Measurements from ENCODE around the gene TMEM156.

TMEM156 gene

GRCh38 chr4:39054497-39054896 is 22.3 kb upstream of the TMEM156 start:
- H4K5ac ChIP-seq (ENCODE audit: low read length), result no peak overlapping the region
- H2BK120ac ChIP-seq (ENCODE audit: low read depth, low read length), result no peak overlapping the region
- H2BK15ac ChIP-seq (replicated peaks; ENCODE audit: low read depth), result no peak overlapping the region
- DNase-seq, result no peak
- no peak overlapping the region for H3K27ac ChIP-seq (ENCODE audit: low read depth, low read length)
- H3K18ac ChIP-seq (ENCODE audit: low read length), result no peak overlapping the region
- H2AK5ac ChIP-seq (ENCODE audit: low read length), result no peak overlapping the region
- no peak overlapping the region for H3K4me3 ChIP-seq (ENCODE audit: low read length)
- no peak overlapping the region for H3K4me2 ChIP-seq (ENCODE audit: low read length)
- peaks cover 2% of the 10 kb centered on the region for H3K79me1 ChIP-seq (ENCODE audit: low read length)
- H4K8ac ChIP-seq (ENCODE audit: low read depth, low read length), result no peak overlapping the region
- H3K4me1 ChIP-seq (ENCODE audit: control insufficient read depth, low read depth, low read length), result no peaks in the 10 kb centered on the region
- no peaks in the 10 kb centered on the region for H3K79me2 ChIP-seq (ENCODE audit: control insufficient read depth, insufficient read depth, low read length)
- H3K23ac ChIP-seq (ENCODE audit: low read length), result no peak overlapping the region
- H3K4ac ChIP-seq (ENCODE audit: low read depth, low read length), result no peak overlapping the region
- H2BK5ac ChIP-seq (ENCODE audit: low read length), result no peak overlapping the region
- no peaks in the 10 kb centered on the region for H3K27me3 ChIP-seq (ENCODE audit: insufficient read depth, low read length, poor library complexity)
- no peak overlapping the region for H3K9ac ChIP-seq (ENCODE audit: low read length)
- no CpG with 5 or more reads among the region's 3 CpGs for WGBS (ENCODE audit: extremely low coverage, insufficient coverage, low lambda C conversion rate)
- H3K36me3 ChIP-seq (ENCODE audit: control insufficient read depth, insufficient read depth, low read length), result no peaks in the 10 kb centered on the region
- no peak overlapping the region for H3K56ac ChIP-seq (ENCODE audit: low read length)

GRCh38 chr4:39053983-39054382 is 21.8 kb upstream of the TMEM156 start:
- H3K27ac ChIP-seq (ENCODE audit: low read depth, low read length), result no peak overlapping the region
- no peaks in the 10 kb centered on the region for H3K4me1 ChIP-seq (ENCODE audit: control insufficient read depth, low read depth, low read length)
- H2AK5ac ChIP-seq (ENCODE audit: low read length), result no peak overlapping the region
- peaks cover 2% of the 10 kb centered on the region for H3K79me1 ChIP-seq (ENCODE audit: low read length)
- no peak overlapping the region for H2BK120ac ChIP-seq (ENCODE audit: low read depth, low read length)
- H3K36me3 ChIP-seq (ENCODE audit: control insufficient read depth, insufficient read depth, low read length), result no peaks in the 10 kb centered on the region
- no peak overlapping the region for H3K4ac ChIP-seq (ENCODE audit: low read depth, low read length)
- H3K56ac ChIP-seq (ENCODE audit: low read length), result no peak overlapping the region
- WGBS (ENCODE audit: extremely low coverage, insufficient coverage, low lambda C conversion rate), result no CpG with 5 or more reads among the region's 4 CpGs
- DNase-seq, result no peak
- H4K8ac ChIP-seq (ENCODE audit: low read depth, low read length), result no peak overlapping the region
- no peak overlapping the region for H3K4me3 ChIP-seq (ENCODE audit: low read length)
- no peak overlapping the region for H4K5ac ChIP-seq (ENCODE audit: low read length)
- H3K9ac ChIP-seq (ENCODE audit: low read length), result no peak overlapping the region
- no peak overlapping the region for H3K23ac ChIP-seq (ENCODE audit: low read length)
- H3K18ac ChIP-seq (ENCODE audit: low read length), result no peak overlapping the region
- no peaks in the 10 kb centered on the region for H3K27me3 ChIP-seq (ENCODE audit: insufficient read depth, low read length, poor library complexity)
- no peaks in the 10 kb centered on the region for H3K79me2 ChIP-seq (ENCODE audit: control insufficient read depth, insufficient read depth, low read length)
- H3K4me2 ChIP-seq (ENCODE audit: low read length), result no peak overlapping the region
- no peak overlapping the region for H2BK5ac ChIP-seq (ENCODE audit: low read length)
- H2BK15ac ChIP-seq (replicated peaks; ENCODE audit: low read depth), result no peak overlapping the region

DNA sequence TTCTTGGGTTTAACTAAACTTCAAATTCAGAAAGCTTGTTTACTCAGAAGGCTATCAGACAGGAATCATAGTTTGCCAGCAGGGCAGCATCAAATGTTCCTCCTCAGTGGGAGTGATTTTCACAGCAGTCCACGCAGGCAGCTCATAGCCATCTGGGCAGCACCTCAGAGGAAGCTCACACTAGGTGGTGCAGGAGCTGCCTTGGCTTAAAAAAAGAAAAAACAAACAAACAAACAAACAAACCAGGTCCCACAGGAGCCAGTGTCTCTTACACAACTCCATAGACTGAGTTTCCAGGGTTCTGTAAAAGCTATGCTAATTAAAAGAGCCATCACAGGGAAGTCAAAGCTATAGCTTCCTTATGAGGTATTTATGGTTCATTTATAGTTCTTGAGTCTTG is 19.3 kb upstream of the TMEM156 start:
- WGBS (ENCODE audit: extremely low coverage, insufficient coverage, low lambda C conversion rate), result no CpG with 5 or more reads among the region's 1 CpG

GRCh38 chr4:39050590-39050989 is 18.4 kb upstream of the TMEM156 start:
- Histone ChIP-seq H4K5ac (ENCODE audit: low read length) (no peak overlapping the region), H3K9ac (ENCODE audit: low read length) (no peak overlapping the region), H3K27ac (ENCODE audit: low read depth, low read length) (no peak overlapping the region), H2BK120ac (ENCODE audit: low read depth, low read length) (no peak overlapping the region), H3K27me3 (ENCODE audit: insufficient read depth, low read length, poor library complexity) (no peaks in the 10 kb centered on the region), H3K56ac (ENCODE audit: low read length) (no peak overlapping the region), H3K79me2 (ENCODE audit: control insufficient read depth, insufficient read depth, low read length) (peaks cover 1% of the 10 kb centered on the region), H4K8ac (ENCODE audit: low read depth, low read length) (no peak overlapping the region), H3K4ac (ENCODE audit: low read depth, low read length) (no peak overlapping the region), H3K23ac (ENCODE audit: low read length) (no peak overlapping the region), H3K79me1 (ENCODE audit: low read length) (peaks cover 2% of the 10 kb centered on the region), H3K18ac (ENCODE audit: low read length) (no peak overlapping the region), H3K4me2 (ENCODE audit: low read length) (no peak overlapping the region), H3K36me3 (ENCODE audit: control insufficient read depth, insufficient read depth, low read length) (no peaks in the 10 kb centered on the region), H2BK5ac (ENCODE audit: low read length) (no peak overlapping the region), H2BK15ac (replicated peaks; ENCODE audit: low read depth) (no peak overlapping the region), H2AK5ac (ENCODE audit: low read length) (no peak overlapping the region), H3K4me1 (ENCODE audit: control insufficient read depth, low read depth, low read length) (no peaks in the 10 kb centered on the region), H3K4me3 (ENCODE audit: low read length) (no peak overlapping the region)
- no CpG with 5 or more reads among the region's 2 CpGs for WGBS (ENCODE audit: extremely low coverage, insufficient coverage, low lambda C conversion rate)
- no peak for DNase-seq

More for the DNA sequence above, 19.3 kb upstream of the TMEM156 start:
- Histone ChIP-seq H4K5ac (ENCODE audit: low read length) (no peak overlapping the region), H2AK5ac (ENCODE audit: low read length) (no peak overlapping the region), H2BK15ac (replicated peaks; ENCODE audit: low read depth) (no peak overlapping the region), H2BK120ac (ENCODE audit: low read depth, low read length) (no peak overlapping the region), H3K23ac (ENCODE audit: low read length) (no peak overlapping the region), H3K4ac (ENCODE audit: low read depth, low read length) (no peak overlapping the region), H3K27ac (ENCODE audit: low read depth, low read length) (no peak overlapping the region), H3K4me1 (ENCODE audit: control insufficient read depth, low read depth, low read length) (no peaks in the 10 kb centered on the region), H3K79me1 (ENCODE audit: low read length) (peaks cover 2% of the 10 kb centered on the region), H3K27me3 (ENCODE audit: insufficient read depth, low read length, poor library complexity) (no peaks in the 10 kb centered on the region), H4K8ac (ENCODE audit: low read depth, low read length) (no peak overlapping the region), H2BK5ac (ENCODE audit: low read length) (no peak overlapping the region), H3K4me2 (ENCODE audit: low read length) (no peak overlapping the region), H3K36me3 (ENCODE audit: control insufficient read depth, insufficient read depth, low read length) (no peaks in the 10 kb centered on the region), H3K4me3 (ENCODE audit: low read length) (no peak overlapping the region), H3K18ac (ENCODE audit: low read length) (no peak overlapping the region), H3K79me2 (ENCODE audit: control insufficient read depth, insufficient read depth, low read length) (peaks cover 1% of the 10 kb centered on the region), H3K9ac (ENCODE audit: low read length) (no peak overlapping the region), H3K56ac (ENCODE audit: low read length) (no peak overlapping the region)
- no peak for DNase-seq

- WGBS (ENCODE audit: extremely low coverage, insufficient coverage, low lambda C conversion rate), result no CpG with 5 or more reads among the region's 1 CpG
- Histone ChIP-seq H3K4me1 (ENCODE audit: control insufficient read depth, low read depth, low read length) (peaks cover 5% of the 10 kb centered on the region), H3K4me2 (ENCODE audit: low read length) (no peak overlapping the region), H3K9ac (ENCODE audit: low read length) (no peak overlapping the region), H2BK15ac (replicated peaks; ENCODE audit: low read depth) (no peak overlapping the region), H2AK5ac (ENCODE audit: low read length) (no peak overlapping the region), H3K27me3 (ENCODE audit: insufficient read depth, low read length, poor library complexity) (no peaks in the 10 kb centered on the region), H4K8ac (ENCODE audit: low read depth, low read length) (no peak overlapping the region), H3K79me1 (ENCODE audit: low read length) (no peaks in the 10 kb centered on the region), H3K79me2 (ENCODE audit: control insufficient read depth, insufficient read depth, low read length) (peaks cover 1% of the 10 kb centered on the region), H3K56ac (ENCODE audit: low read length) (no peak overlapping the region), H3K18ac (ENCODE audit: low read length) (no peak overlapping the region), H2BK5ac (ENCODE audit: low read length) (no peak overlapping the region), H4K5ac (ENCODE audit: low read length) (no peak overlapping the region), H3K4me3 (ENCODE audit: low read length) (no peak overlapping the region), H3K27ac (ENCODE audit: low read depth, low read length) (no peak overlapping the region), H3K23ac (ENCODE audit: low read length) (no peak overlapping the region), H3K36me3 (ENCODE audit: control insufficient read depth, insufficient read depth, low read length) (no peaks in the 10 kb centered on the region), H3K4ac (ENCODE audit: low read depth, low read length) (no peak overlapping the region), H2BK120ac (ENCODE audit: low read depth, low read length) (no peak overlapping the region)
- no peak for DNase-seq
Observed at GRCh38 chr4:39048311-39048710, 16.1 kb upstream of the TMEM156 start.

GRCh38 chr4:39047681-39048080 is 15.5 kb upstream of the TMEM156 start:
- H2BK5ac ChIP-seq (ENCODE audit: low read length), result no peak overlapping the region
- no CpG with 5 or more reads among the region's 2 CpGs for WGBS (ENCODE audit: extremely low coverage, insufficient coverage, low lambda C conversion rate)
- no peaks in the 10 kb centered on the region for H3K36me3 ChIP-seq (ENCODE audit: control insufficient read depth, insufficient read depth, low read length)
- H3K4me1 ChIP-seq (ENCODE audit: control insufficient read depth, low read depth, low read length), result peaks cover 5% of the 10 kb centered on the region
- H2AK5ac ChIP-seq (ENCODE audit: low read length), result no peak overlapping the region
- no peak overlapping the region for H3K4me2 ChIP-seq (ENCODE audit: low read length)
- no peak overlapping the region for H2BK15ac ChIP-seq (replicated peaks; ENCODE audit: low read depth)
- peaks cover 1% of the 10 kb centered on the region for H3K79me2 ChIP-seq (ENCODE audit: control insufficient read depth, insufficient read depth, low read length)
- no peak overlapping the region for H3K56ac ChIP-seq (ENCODE audit: low read length)
- H3K27me3 ChIP-seq (ENCODE audit: insufficient read depth, low read length, poor library complexity), result no peaks in the 10 kb centered on the region
- DNase-seq, result no peak
- H3K27ac ChIP-seq (ENCODE audit: low read depth, low read length), result no peak overlapping the region
- H3K18ac ChIP-seq (ENCODE audit: low read length), result no peak overlapping the region
- H2BK120ac ChIP-seq (ENCODE audit: low read depth, low read length), result no peak overlapping the region
- no peak overlapping the region for H3K4me3 ChIP-seq (ENCODE audit: low read length)
- H3K4ac ChIP-seq (ENCODE audit: low read depth, low read length), result no peak overlapping the region
- no peak overlapping the region for H4K8ac ChIP-seq (ENCODE audit: low read depth, low read length)
- H3K79me1 ChIP-seq (ENCODE audit: low read length), result no peaks in the 10 kb centered on the region
- no peak overlapping the region for H3K23ac ChIP-seq (ENCODE audit: low read length)
- H4K5ac ChIP-seq (ENCODE audit: low read length), result no peak overlapping the region
- H3K9ac ChIP-seq (ENCODE audit: low read length), result no peak overlapping the region

Data from mesendoderm (in vitro differentiated cells).